Effector CD8-positive, alpha-beta T cell (primary cell): Measurements from ENCODE around the gene METTL14.

Source experiments
- DNase-seq: peaks from one replicate; lab custom pipeline; 2025; lab: John Stamatoyannopoulos, UW

The METTL14 gene

DNA sequence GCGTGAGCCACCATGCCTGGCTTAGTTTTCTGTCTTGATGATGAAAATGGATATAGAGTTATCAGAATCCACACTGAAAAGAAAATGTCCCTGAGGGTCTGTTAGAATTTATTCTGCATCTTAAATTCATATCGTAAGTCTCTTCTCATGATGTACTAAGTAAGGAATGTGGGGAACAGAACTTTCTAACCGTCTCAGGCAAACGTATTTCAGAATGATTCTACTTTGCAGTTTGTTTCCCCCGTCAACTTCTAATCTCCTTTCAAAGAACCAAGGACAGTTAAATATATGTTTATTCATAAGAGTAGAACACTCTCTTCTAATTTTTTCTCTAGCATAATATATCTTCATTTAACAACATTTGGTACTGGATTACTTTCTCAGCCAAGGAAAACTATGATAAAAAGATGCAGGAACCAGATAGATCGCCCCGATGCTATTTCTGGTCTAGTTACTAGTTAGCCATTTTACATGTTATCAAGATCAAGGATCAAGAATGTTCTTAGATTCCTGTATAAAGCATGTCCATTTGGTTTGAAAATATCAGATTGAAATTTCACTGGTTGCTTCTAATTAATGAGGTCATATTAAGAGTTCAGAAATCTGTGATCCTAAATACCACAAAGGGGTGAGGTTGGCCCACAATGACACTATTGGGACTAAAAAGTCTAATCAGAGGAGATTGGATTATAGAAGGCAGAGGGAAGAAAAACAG, 49.5 kb downstream of the METTL14 start:
- DNase-seq = no peak

DNA sequence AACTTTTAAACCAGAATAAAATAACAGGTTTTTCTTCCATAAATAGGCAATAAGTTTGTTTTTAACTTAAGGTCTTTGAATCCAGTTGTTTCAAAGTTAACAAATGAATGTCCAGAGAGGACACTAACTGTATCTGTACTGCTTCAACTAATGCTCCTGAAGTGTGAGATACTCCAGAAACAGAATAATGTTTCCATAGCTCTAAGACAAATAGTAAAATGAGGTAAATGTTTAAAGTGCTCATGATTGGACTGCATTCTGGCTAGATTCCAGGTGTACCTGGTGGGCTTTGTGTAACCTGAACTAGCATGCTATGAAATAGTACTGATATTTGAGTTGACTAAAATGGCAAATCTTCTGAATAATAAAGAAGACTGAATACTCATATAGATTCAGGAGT, 51.7 kb downstream of the METTL14 start:
- DNase-seq = no peak

DNA sequence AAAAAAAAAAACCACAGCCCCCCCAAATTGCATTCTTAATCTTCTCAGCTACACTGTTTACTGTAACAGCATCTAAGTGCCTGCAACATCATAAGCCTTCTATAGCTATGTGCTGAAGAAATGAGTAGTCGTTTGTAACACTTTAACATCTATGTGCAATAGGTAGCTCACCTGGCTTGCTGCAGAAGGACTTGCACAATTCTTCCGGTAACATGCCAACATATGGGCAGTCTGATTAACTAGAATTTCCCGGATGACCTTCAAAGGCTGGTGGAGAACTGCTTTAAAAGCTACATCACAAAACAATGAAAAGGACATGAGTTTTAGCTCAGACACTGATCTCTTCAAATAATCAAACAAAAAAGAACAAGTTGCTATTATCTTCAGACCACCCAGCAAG, 52.9 kb downstream of the METTL14 start:
- no peak for DNase-seq

GRCh38 chr4:118739022-118739713, 54.0 kb downstream of the METTL14 start:
- no peak for DNase-seq

DNA sequence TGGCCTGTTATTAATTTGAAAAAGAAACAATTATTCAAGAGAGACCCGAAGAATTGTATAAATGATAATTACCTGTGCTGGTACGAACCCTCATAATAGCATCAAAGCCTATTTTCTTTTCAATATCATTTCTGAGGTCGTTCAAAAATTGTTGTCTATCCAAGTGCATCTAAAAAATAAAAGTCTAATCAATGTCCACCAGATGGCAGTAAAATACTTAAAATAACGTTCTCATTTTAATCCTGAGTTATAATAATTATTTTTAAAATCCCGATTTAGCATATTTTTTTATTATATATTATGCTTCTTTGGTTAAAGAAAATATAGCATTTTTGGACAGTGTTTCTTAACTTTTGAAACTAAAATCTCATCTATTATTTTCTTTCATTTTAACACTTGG, 55.7 kb downstream of the METTL14 start:
- no peak for DNase-seq

DNA sequence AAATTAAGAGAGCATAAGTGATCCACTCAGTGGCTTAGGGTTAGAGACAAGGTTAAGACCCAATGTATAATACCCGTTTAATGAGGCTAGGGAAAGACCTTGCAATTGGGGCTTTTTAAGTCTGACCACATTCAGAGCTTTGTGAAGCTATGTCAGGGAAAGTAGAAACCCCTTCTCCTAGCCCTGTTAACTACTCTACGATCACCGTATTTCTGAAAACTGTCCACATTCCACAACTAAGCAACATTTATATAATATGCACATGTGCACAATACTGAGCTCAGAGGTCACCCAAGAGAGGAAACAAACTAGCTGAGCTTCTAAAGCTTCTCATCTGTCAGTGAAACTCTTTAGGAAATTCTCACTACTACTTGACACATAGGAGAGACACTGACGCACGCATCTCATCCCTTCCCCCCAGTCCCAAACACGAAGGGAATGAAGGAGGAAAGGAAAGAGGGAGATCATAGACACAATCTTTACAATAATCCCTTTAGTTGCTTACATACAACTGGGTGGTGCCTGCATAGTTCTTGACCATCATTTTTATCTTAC, 56.2 kb downstream of the METTL14 start:
- DNase-seq = no peak

DNA sequence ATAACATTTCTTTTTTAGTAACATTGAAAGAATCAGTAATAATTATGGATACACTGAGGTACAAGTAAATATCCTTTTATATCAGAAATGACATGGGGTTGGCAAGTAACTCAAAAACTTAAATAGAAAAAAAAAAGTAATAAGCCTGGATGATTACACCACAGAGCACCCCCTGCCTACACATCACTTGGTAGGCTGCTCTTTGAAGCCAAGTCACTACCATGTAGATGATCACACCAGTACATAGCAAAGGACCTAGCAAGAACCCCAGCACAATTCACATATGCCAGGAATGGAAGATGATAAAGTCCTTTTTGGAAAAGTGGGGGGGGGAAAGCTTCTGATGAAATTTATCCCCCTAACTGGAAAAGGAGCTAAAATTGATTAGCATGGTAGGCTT, 56.9 kb downstream of the METTL14 start:
- DNase-seq = no peak

GRCh38 chr4:118743867-118744266, 58.7 kb downstream of the METTL14 start:
- no peak for DNase-seq

GRCh38 chr4:118745357-118745756, 60.2 kb downstream of the METTL14 start:
- no peak for DNase-seq

- DNase-seq = no peak
These were observed 61.2 kb downstream of the METTL14 start for GRCh38 chr4:118746251-118746919.

- no peak for DNase-seq
These were observed 64.3 kb downstream of the METTL14 start for GRCh38 chr4:118749347-118749988.

GRCh38 chr4:118751629-118752323, 66.6 kb downstream of the METTL14 start:
- DNase-seq = no peak

- DNase-seq = no peak
These were observed 67.4 kb downstream of the METTL14 start for GRCh38 chr4:118752551-118752950.

- no peak for DNase-seq
These were observed 67.9 kb downstream of the METTL14 start for GRCh38 chr4:118753096-118753495.

DNA sequence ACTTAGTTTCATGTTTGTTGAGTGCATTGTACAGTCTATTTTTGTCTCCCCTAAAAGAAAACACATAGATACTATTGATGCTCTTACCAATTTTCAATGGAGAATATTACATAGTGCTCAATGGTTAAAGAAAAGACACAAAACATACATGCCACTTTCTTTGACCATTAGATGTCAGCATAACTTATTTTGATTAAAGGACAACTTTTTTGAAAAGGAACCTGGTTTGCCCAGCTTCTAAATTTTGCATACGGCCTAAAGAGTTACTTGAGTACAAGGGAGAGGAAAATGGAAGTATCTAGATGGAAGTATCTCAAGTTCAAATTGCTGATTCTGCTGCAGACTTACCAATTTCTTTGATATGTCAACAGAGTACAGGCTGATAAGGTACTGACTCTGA, 68.5 kb downstream of the METTL14 start:
- no peak for DNase-seq

DNA sequence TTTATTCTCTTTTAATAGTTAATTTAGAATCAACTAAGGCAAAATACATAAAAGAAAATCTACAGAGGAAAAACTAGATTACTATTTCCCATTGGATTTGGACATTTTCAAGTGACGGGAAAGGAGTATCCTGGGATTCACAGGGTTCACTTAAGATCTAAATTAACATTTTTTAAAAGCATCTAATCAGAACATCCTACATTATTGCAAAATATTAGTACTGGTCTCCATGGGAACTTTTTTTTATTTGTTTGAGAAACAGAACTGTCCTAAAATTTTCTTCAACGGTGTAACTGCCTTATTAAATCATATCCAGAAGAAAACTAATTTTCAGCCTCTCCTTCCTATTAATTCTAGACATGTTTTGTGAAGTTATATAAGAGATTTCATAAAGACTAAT, 69.7 kb downstream of the METTL14 start:
- DNase-seq = no peak

DNA sequence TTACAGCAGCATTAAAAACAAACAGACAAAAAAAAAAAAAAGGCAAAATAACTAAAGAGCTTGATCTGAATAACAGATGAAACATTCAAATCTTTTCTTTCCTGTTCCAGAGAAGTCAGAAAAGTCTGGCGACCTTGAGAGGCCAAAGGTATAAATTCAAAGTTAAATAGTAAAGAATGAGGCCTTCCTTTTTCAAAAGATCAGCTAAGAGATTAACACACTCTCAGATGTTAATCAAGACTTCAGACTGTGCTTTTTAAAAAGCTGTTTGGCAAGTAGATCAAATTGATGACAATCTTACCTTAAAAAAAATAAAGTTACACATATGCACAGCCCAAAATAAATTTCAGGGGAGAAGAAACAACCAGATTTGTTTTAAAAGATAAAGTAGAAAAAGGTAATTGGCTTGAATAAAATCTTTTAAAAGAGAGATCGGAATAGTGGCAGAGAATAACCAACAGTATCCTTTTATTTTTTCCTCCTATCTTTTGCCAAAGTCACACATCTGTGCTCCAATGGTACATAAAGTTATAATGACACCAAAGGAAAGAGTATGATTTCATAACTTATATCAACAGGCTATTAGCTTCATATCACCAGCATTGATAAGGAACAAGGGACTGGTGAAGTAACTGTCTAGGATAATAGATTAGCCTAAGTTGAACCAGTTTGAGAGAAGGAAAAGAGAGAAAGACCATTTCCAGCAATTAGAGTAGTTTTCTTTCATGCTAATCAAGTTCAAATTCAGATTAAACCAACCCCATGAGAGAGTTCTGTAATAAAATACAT, 70.4 kb downstream of the METTL14 start:
- DNase-seq = no peak

DNA sequence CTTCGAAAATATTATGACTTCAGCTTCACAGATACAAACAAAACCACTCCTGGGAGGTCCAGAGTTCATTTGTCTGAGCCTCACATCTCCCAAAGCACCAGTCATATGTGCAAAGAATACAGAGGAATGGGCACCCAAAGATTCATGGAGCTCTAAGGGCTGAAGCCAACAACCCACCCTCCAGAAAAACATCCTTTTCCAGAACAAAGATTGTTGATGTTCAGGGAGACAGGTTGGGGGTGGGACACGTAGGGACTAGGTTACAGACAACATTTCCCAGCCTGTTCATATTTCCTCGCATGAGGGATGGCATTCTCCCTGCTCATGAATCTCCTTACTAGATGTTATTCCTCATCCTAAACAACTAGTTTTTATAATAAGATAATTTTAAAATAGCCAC, 71.2 kb downstream of the METTL14 start:
- no peak for DNase-seq

DNA sequence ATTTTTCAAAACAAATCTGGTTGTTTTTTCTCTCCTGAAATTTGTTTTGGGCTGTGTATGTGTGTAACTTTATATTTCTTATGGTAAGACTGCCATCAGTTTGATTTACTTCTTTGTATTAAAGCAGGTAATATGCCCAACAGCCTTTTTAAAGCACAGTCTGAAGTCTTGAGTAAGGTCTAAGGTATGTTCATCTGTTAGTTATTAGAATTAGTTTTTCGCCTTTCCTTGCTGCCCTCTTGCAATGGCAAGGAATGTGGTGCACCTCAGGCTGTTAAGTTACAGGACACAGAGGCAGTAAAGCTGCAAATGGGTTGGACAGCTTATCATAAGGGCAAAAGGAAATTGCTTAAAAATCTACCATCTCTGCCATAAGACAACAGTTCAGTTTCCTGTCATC, 71.8 kb downstream of the METTL14 start:
- DNase-seq = no peak

GRCh38 chr4:118757761-118758251, 72.6 kb downstream of the METTL14 start:
- no peak for DNase-seq

- DNase-seq = no peak
These were observed 73.1 kb downstream of the METTL14 start for GRCh38 chr4:118758293-118758692.
